ENCODE measurements around the gene MED12L. TPM values are rescaled to one million over a fixed set of nuclear protein-coding genes. Genes with fewer than 3 reads are reported as not detected.

Gene MED12L
- total RNA-seq, 1 experiment from 2014 or later: 6.4 TPM

- TF ChIP-seq RAD21 (IDR thresholded peaks at IDR 0.05; ENCODE audit: low read depth) (no peak), SP1 (IDR thresholded peaks at IDR 0.05; ENCODE audit: low read depth) (no peak), FOSL1 (IDR thresholded peaks at IDR 0.05; ENCODE audit: low read depth) (no peak), EZH2phosphoT487 (IDR thresholded peaks at IDR 0.05; ENCODE audit: borderline replicate concordance) (no peak), EZH2 (IDR thresholded peaks at IDR 0.05) (no peak), MAX (IDR thresholded peaks at IDR 0.05) (no peak)
Measured at GRCh38 chr3:151197228-151197627, 111.8 kb downstream of the MED12L start (continued).

GRCh38 chr3:151197981-151198767, 112.7 kb downstream of the MED12L start:
- no peaks in the 10 kb centered on the region for H3K79me2 ChIP-seq (ENCODE audit: insufficient read depth, low read length)
- intact Hi-C loops (cut with micrococcal nuclease): no loop called here
- ChIA-PET CTCF (interaction anchor here (1.1 kb wide), 1 partner anchor 42 kb away, joined by 3 read pairs; no protein-coding TSS in a partner anchor), POLR2A (no interaction called here), RAD21 (ENCODE audit: low non-redundant PET in 1 of 2, low total read pairs in 2 of 2, uncharacterized antibody in 2 of 2, unreplicated experiment in 2 of 2) (no interaction called here)
- H2AFZ ChIP-seq (ENCODE audit: low read depth, low read length, poor library complexity, severe bottlenecking): no peak overlapping the region
- H4K20me1 ChIP-seq (ENCODE audit: insufficient read depth): no peaks in the 10 kb centered on the region
- H3K9me3 ChIP-seq (ENCODE audit: control insufficient read depth in 1 of 2, insufficient read depth in 1 of 2, low read depth in 1 of 2, low read length in 2 of 2): no peaks in the 10 kb centered on the region
- no peak overlapping the region for H3K4me3 ChIP-seq (replicated peaks in 1 of 2; ENCODE audit: low read depth in 1 of 2, low read length in 2 of 2)
- no peak overlapping the region for H3K27ac ChIP-seq (ENCODE audit: low read depth, low read length)
- no peaks in the 10 kb centered on the region for H3K36me3 ChIP-seq (ENCODE audit: control insufficient read depth in 1 of 2, insufficient read depth in 2 of 2, low read length in 2 of 2)
- no peak for ATAC-seq
- H3K27me3 ChIP-seq (ENCODE audit: insufficient read depth, low read length): no peaks in the 10 kb centered on the region
- no peak overlapping the region for H3K4me2 ChIP-seq (ENCODE audit: low read length)
- no peak for DNase-seq (ENCODE audit: low read depth, low spot score)
- H3K9me2 ChIP-seq (ENCODE audit: insufficient read depth): 0 out of 2 replicates have a peak, but pooled peaks cover 3% of the 10 kb centered on the region
- no peaks in the 10 kb centered on the region for H3K4me1 ChIP-seq (ENCODE audit: control insufficient read depth in 1 of 2, insufficient read depth in 2 of 2, low read length in 2 of 2)
- TF ChIP-seq SP1 (IDR thresholded peaks at IDR 0.05; ENCODE audit: low read depth) (no peak), CEBPB (IDR thresholded peaks at IDR 0.05; ENCODE audit: low read depth) (no peak), TCF7L2 (IDR thresholded peaks at IDR 0.05; ENCODE audit: borderline replicate concordance, extremely low read depth, insufficient read depth, insufficient read length) (no peak)
- no TSS peak for BruUV-seq (replicated peaks)
- no peak overlapping the region for H3K9ac ChIP-seq (ENCODE audit: low read length)
